ENCODE results near the gene SYNGAP1. TPM values are rescaled to one million over a fixed set of nuclear protein-coding genes. Genes with fewer than 3 reads are reported as not detected.

Gene SYNGAP1
- total and polyA plus RNA-seq, 2 of the 8 experiments (the other 6 are each of a cell fraction or from before 2014, with no cell fraction given), result 31.0 to 101 TPM

GRCh38 chr6:33483678-33484077, 63.8 kb downstream of the SYNGAP1 start:
- Histone ChIP-seq H3K4ac (replicated peaks; ENCODE audit: insufficient read length, low read depth, low read length) (no peak overlapping the region), H2BK12ac (ENCODE audit: low read depth, low read length) (no peak overlapping the region), H3K9ac (replicated peaks in 1 of 4; ENCODE audit: extremely low read depth in 1 of 4, low read depth in 3 of 4, low read length in 3 of 4) (no peak overlapping the region), H3K4me2 (ENCODE audit: insufficient read depth in 1 of 2, low read depth in 2 of 2, low read length in 2 of 2) (no peak overlapping the region), H2BK15ac (ENCODE audit: low read length) (no peak overlapping the region), H2AFZ (ENCODE audit: low read length) (no peak overlapping the region), H2BK120ac (replicated peaks; ENCODE audit: low read depth, low read length) (no peak overlapping the region), H3K4me1 (replicated peaks in 1 of 4; ENCODE audit: control insufficient read depth in 3 of 4, insufficient read depth in 4 of 4, low read length in 3 of 4) (no peaks in the 10 kb centered on the region), H3K18ac (ENCODE audit: extremely low read depth, low read length) (no peak overlapping the region), H4K8ac (ENCODE audit: extremely low read depth, insufficient read depth, low read length) (no peak overlapping the region), H3K27ac (ENCODE audit: low read depth, low read length) (no peak overlapping the region), H3K79me1 (ENCODE audit: low read depth, low read length) (no peaks in the 10 kb centered on the region), H3K56ac (replicated peaks; ENCODE audit: insufficient read length, low read depth, low read length) (no peak overlapping the region), H2BK5ac (ENCODE audit: low read depth, low read length) (no peak overlapping the region), H4K91ac (replicated peaks; ENCODE audit: insufficient read length, low read length) (no peak overlapping the region), H3K79me2 (ENCODE audit: control insufficient read depth in 1 of 2, insufficient read depth in 2 of 2, low read length in 2 of 2) (no peaks in the 10 kb centered on the region), H2BK20ac (ENCODE audit: low read length) (no peak overlapping the region), H4K20me1 (replicated peaks in 1 of 2; ENCODE audit: control insufficient read depth in 1 of 2, insufficient read depth in 2 of 2, low read length in 2 of 2) (no peaks in the 10 kb centered on the region), H3K9me3 (ENCODE audit: insufficient read depth in 2 of 2, low read depth in 1 of 2, low read length in 1 of 2) (no peaks in the 10 kb centered on the region; a peak in 1 of 4 replicates), H3K23ac (ENCODE audit: insufficient read length) (no peak overlapping the region), H2AK5ac (ENCODE audit: low read depth, low read length) (no peak overlapping the region), H3K36me3 (ENCODE audit: control insufficient read depth in 2 of 4, insufficient read depth in 4 of 4, low read length in 3 of 4) (no peaks in the 10 kb centered on the region), H3K4me3 (ENCODE audit: extremely low read depth in 1 of 4, insufficient read depth in 2 of 4, low read depth in 3 of 4, low read length in 4 of 4) (no peak overlapping the region), H3K27me3 (replicated peaks in 1 of 4; ENCODE audit: control insufficient read depth in 3 of 4, extremely low read depth in 1 of 4, insufficient read depth in 3 of 4, low read length in 3 of 4) (no peaks in the 10 kb centered on the region), H4K5ac (ENCODE audit: insufficient read length, low read depth, low read length) (no peak overlapping the region), H3K23me2 (ENCODE audit: low read depth, low read length) (no peaks in the 10 kb centered on the region), H3K14ac (ENCODE audit: insufficient read length) (no peak overlapping the region)
- CTCF ChIA-PET (ENCODE audit: partially characterized antibody), result interaction anchor here (0.6 kb wide), 1 partner anchor 90 kb away, joined by 3 read pairs; no protein-coding TSS in a partner anchor
- DNase-seq (ENCODE audit: low read depth in 1 of 2, low spot score in 2 of 2) (no peak), FAIRE-seq (no peak)
- WGBS, 2 experiments (ENCODE audit: extremely low coverage in 1 of 2, insufficient coverage in 1 of 2, insufficient read length in 1 of 2, insufficient replicate concordance in 2 of 2, low coverage in 1 of 2, low lambda C conversion rate in 2 of 2, missing lambda C conversion rate in 1 of 2), result 76% methylated on average over 3 of the region's 3 CpGs; no CpG with 5 or more reads in 1 of the 2 experiments
- POLR2A ChIA-PET (ENCODE audit: partially characterized antibody), result no interaction called here
- TF ChIP-seq MAFK (IDR thresholded peaks at IDR 0.05; ENCODE audit: low read depth, low read length), result no peak
- TF ChIP-seq TEAD4 (IDR thresholded peaks at IDR 0.05; ENCODE audit: low read depth, low read length), result no peak
- no peak for TF ChIP-seq CTBP2 (IDR thresholded peaks at IDR 0.05; ENCODE audit: borderline replicate concordance, insufficient read depth, insufficient read length, low read length)
- no peak for TF ChIP-seq SRF (IDR thresholded peaks at IDR 0.05; ENCODE audit: low read depth, low read length)
- TF ChIP-seq CEBPB (IDR thresholded peaks at IDR 0.05; ENCODE audit: low read depth, low read length), result no peak
- TF ChIP-seq PHF8 (conservative IDR thresholded peaks at IDR 0.05; ENCODE audit: low read depth, low read length), result no peak
